Measurements from ENCODE around the gene ABCC2. TPM values are rescaled to one million over a fixed set of nuclear protein-coding genes. Genes with fewer than 3 reads are reported as not detected.

The ABCC2 gene
- total and polyA plus RNA-seq, 12 donors: 0.05 to 1.0 (median 0.30) TPM

GRCh38 chr10:99766302-99766681 is 16.1 kb upstream of the ABCC2 start:
- ATAC-seq (no peak), DNase-seq (no peak)
- intact Hi-C loops (cut with DNase I): no loop called here
- Histone ChIP-seq H3K9me3 (peaks cover 0 to 8% (median 0%) of the 10 kb centered on the region in 11 donors), H3K27me3 (no peaks in the 10 kb centered on the region), H3K4me1 (no peaks in the 10 kb centered on the region), H3K36me3 (peaks cover 0 to 9% (median 0%) of the 10 kb centered on the region in 9 donors), H3K4me3 (no peak overlapping the region), H3K27ac (no peak overlapping the region)
- 75 to 81% methylated on average over 8 of the region's 8 CpGs for WGBS, 2 donors
- peak in 1 of 9 donors; percentile 4 for TF ChIP-seq CTCF (IDR thresholded peaks at IDR 0.05)

GRCh38 chr10:99767901-99768300 is 14.5 kb upstream of the ABCC2 start:
- Histone ChIP-seq H3K36me3 (peaks cover 0 to 5% (median 0%) of the 10 kb centered on the region in 9 donors), H3K4me3 (no peak overlapping the region), H3K27me3 (no peaks in the 10 kb centered on the region), H3K9me3 (peaks cover 0 to 8% (median 0%) of the 10 kb centered on the region in 11 donors), H3K27ac (no peak overlapping the region), H3K4me1 (no peaks in the 10 kb centered on the region)
- ATAC-seq (no peak), DNase-seq (no peak)
- no peak for TF ChIP-seq CTCF (IDR thresholded peaks at IDR 0.05)
- WGBS, 2 donors: 71% methylated on average over 5 of the region's 5 CpGs
- intact Hi-C loops (cut with DNase I): no loop called here

GRCh38 chr10:99768556-99768955 is 13.9 kb upstream of the ABCC2 start:
- Histone ChIP-seq H3K4me1 (no peaks in the 10 kb centered on the region), H3K27ac (no peak overlapping the region), H3K4me3 (no peak overlapping the region), H3K9me3 (peaks cover 0 to under 1% (median 0%) of the 10 kb centered on the region in 11 donors), H3K36me3 (no peaks in the 10 kb centered on the region), H3K27me3 (no peaks in the 10 kb centered on the region)
- intact Hi-C loops (cut with DNase I): no loop called here
- no peak for ATAC-seq
- WGBS, 2 donors: 59% methylated on average over 2 of the region's 2 CpGs
- DNase-seq: no peak
- no peak for TF ChIP-seq CTCF (IDR thresholded peaks at IDR 0.05)

GRCh38 chr10:99769706-99770105 is 12.7 kb upstream of the ABCC2 start:
- 81 to 87% methylated on average over 5 of the region's 5 CpGs for WGBS, 2 donors
- no peak overlapping the region for H3K4me3 ChIP-seq
- intact Hi-C loops (cut with DNase I): no loop called here
- no peaks in the 10 kb centered on the region for H3K4me1 ChIP-seq
- H3K27ac ChIP-seq: no peak overlapping the region
- no peaks in the 10 kb centered on the region for H3K27me3 ChIP-seq
- H3K9me3 ChIP-seq: no peaks in the 10 kb centered on the region
- no peak for TF ChIP-seq CTCF (IDR thresholded peaks at IDR 0.05)
- ATAC-seq (no peak), DNase-seq (no peak)
- no peaks in the 10 kb centered on the region for H3K36me3 ChIP-seq
